ENCODE results near the gene RAD51B.
A peak's percentile ranks its signal among the peaks of the same experiment; 100 is the strongest.

The RAD51B gene

DNA sequence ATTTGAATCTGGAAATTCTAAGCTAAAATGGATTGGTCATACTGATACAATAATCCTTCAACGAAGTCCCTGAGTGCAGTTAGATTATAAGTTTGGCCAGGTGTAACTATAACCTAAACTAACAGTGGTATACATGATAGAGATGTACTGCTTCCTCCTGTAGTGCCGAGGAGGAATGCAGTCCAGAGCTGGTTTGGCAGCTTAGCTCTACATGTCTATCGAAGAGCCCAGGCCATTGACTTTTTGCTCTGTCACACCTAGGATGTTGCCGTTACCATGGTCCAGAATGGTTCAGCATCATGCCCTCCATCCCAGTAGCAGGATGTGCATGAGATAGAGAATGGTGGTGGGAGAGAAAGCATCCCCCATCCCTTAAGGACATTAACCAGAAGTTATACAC, 655.2 kb downstream of the RAD51B start:
- Histone ChIP-seq H3K9me3 (ENCODE audit: severe bottlenecking) (no peaks in the 10 kb centered on the region), H3K27me3 (ENCODE audit: insufficient read depth, poor library complexity, severe bottlenecking) (no peaks in the 10 kb centered on the region), H3K4me1 (ENCODE audit: insufficient read depth, poor library complexity, severe bottlenecking) (peaks cover 42% of the 10 kb centered on the region), H3K36me3 (ENCODE audit: low read depth) (no peaks in the 10 kb centered on the region), H3K4me3 (ENCODE audit: severe bottlenecking) (no peak overlapping the region), H3K27ac (ENCODE audit: poor library complexity, severe bottlenecking) (peak overlapping the region; percentile 99)
- TF ChIP-seq, protein P1, sequence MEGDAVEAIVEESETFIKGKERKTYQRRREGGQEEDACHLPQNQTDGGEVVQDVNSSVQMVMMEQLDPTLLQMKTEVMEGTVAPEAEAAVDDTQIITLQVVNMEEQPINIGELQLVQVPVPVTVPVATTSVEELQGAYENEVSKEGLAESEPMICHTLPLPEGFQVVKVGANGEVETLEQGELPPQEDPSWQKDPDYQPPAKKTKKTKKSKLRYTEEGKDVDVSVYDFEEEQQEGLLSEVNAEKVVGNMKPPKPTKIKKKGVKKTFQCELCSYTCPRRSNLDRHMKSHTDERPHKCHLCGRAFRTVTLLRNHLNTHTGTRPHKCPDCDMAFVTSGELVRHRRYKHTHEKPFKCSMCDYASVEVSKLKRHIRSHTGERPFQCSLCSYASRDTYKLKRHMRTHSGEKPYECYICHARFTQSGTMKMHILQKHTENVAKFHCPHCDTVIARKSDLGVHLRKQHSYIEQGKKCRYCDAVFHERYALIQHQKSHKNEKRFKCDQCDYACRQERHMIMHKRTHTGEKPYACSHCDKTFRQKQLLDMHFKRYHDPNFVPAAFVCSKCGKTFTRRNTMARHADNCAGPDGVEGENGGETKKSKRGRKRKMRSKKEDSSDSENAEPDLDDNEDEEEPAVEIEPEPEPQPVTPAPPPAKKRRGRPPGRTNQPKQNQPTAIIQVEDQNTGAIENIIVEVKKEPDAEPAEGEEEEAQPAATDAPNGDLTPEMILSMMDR (IDR thresholded peaks at IDR 0.05; ENCODE audit: poor library complexity, severe bottlenecking) = no peak
- ATAC-seq (ENCODE audit: low read depth) (no peak), DNase-seq (ENCODE audit: low spot score) (no peak)

DNA sequence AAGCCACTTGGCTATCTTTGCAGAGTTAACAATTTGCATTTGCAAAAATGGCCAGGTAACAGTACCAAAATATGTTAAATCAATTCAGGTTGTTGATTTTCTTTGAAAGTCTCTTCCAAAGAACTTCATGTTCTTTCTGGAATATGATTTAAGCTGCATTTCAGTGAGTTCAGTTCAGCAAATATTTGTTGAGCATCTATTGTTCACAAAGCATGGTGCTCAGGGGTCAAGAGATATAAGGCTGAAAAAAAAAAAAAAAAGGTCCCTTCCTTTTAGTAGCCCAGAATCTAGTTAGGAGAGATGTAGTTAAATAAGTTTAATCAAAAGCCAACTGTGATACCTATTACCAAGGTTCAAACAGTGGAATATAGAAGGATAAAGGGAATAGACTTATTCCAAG, 656.2 kb downstream of the RAD51B start:
- Histone ChIP-seq H3K9me3 (ENCODE audit: severe bottlenecking) (no peaks in the 10 kb centered on the region), H3K27ac (ENCODE audit: poor library complexity, severe bottlenecking) (peak overlapping the region; percentile 99)

DNA sequence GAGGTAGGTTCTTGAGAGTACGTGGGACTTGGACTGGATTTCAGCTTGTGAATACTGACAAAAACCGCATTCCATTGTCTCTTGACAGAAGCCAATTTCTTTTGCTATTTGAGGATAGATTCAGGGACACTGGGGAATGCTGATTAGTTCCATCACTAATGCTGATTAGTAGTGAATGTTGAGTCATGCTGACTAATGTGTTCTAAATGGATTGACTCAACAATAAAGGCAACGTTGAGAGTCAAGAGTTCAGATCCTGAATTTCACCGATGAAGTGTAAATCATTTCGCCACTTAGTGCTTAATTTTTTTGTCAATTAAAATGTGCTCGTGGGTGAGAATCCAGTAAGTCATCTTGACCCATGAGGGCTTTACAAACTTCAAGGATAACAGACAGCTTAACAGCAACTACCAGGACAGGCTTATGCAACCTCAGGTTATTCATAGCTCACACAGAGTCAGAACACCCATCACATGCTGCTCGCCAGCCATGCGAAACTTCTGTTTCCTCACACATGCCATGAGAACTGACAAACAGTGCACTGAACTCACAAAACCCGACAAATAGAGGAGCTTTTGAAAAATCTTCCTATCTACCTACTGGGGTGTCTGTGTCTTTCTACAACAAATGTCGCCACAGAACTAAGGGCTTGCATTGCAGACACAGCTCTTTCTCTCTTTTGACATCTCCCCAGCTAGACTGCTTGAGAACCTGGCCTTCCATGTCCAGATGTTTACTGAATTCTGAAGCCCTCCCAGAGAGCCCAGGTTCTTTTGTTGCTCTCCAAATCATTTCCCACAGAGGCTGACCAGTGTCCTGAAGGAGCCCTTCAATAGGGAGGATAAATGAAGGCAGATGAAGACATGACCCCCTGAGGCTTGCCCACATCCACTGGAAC, 656.9 kb downstream of the RAD51B start:
- Histone ChIP-seq H3K4me1 (ENCODE audit: insufficient read depth, poor library complexity, severe bottlenecking) (peaks cover 37% of the 10 kb centered on the region), H3K9me3 (ENCODE audit: severe bottlenecking) (no peaks in the 10 kb centered on the region), H3K27me3 (ENCODE audit: insufficient read depth, poor library complexity, severe bottlenecking) (no peaks in the 10 kb centered on the region), H3K4me3 (ENCODE audit: severe bottlenecking) (no peak overlapping the region), H3K36me3 (ENCODE audit: low read depth) (no peaks in the 10 kb centered on the region), H3K27ac (ENCODE audit: poor library complexity, severe bottlenecking) (peak overlapping the region; percentile 99)
- TF ChIP-seq, protein P1 (IDR thresholded peaks at IDR 0.05; ENCODE audit: poor library complexity, severe bottlenecking) = no peak
- DNase-seq (ENCODE audit: low spot score) = no peak
- peak; percentile 90 for ATAC-seq (ENCODE audit: low read depth)

More for the DNA sequence above, 656.2 kb downstream of the RAD51B start:
- peaks cover 37% of the 10 kb centered on the region for H3K4me1 ChIP-seq (ENCODE audit: insufficient read depth, poor library complexity, severe bottlenecking)
- no peak for DNase-seq (ENCODE audit: low spot score)
- H3K36me3 ChIP-seq (ENCODE audit: low read depth) = no peaks in the 10 kb centered on the region
- H3K4me3 ChIP-seq (ENCODE audit: severe bottlenecking) = no peak overlapping the region
- no peaks in the 10 kb centered on the region for H3K27me3 ChIP-seq (ENCODE audit: insufficient read depth, poor library complexity, severe bottlenecking)
- ATAC-seq (ENCODE audit: low read depth) = no peak
- TF ChIP-seq, protein P1 (IDR thresholded peaks at IDR 0.05; ENCODE audit: poor library complexity, severe bottlenecking) = no peak

DNA sequence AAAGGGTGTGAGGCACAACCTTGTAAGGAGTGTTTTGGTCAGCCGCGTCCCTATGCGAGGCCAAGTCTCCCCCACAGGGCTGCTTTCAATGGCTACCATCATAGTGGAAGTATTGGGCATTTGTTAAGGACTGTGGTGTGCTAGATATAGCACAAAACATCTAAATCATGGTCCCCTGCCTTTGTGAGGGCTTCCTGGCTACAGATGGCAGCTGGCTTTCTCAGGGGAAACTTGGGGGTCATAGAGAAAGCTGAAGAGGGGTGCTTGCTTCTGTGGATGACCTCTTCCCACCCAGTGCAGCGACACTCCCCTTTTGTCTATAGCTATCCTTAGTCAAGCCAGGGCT, 657.5 kb downstream of the RAD51B start:
- Histone ChIP-seq H3K4me1 (ENCODE audit: insufficient read depth, poor library complexity, severe bottlenecking) (peaks cover 37% of the 10 kb centered on the region), H3K9me3 (ENCODE audit: severe bottlenecking) (no peaks in the 10 kb centered on the region), H3K27me3 (ENCODE audit: insufficient read depth, poor library complexity, severe bottlenecking) (no peaks in the 10 kb centered on the region), H3K4me3 (ENCODE audit: severe bottlenecking) (no peak overlapping the region), H3K27ac (ENCODE audit: poor library complexity, severe bottlenecking) (peak overlapping the region; percentile 99), H3K36me3 (ENCODE audit: low read depth) (no peaks in the 10 kb centered on the region)
- TF ChIP-seq, protein P1 (IDR thresholded peaks at IDR 0.05; ENCODE audit: poor library complexity, severe bottlenecking) = no peak
- no peak for DNase-seq (ENCODE audit: low spot score)
- no peak for ATAC-seq (ENCODE audit: low read depth)

Data from RWPE2 (cell line).